HCT116 (cell line): Measurements from ENCODE around the gene ZIC5. TPM values are rescaled to one million over a fixed set of nuclear protein-coding genes. Genes with fewer than 3 reads are reported as not detected.

Experiments
- ATAC-seq: fragments of 200-7000 bp; cut with Tn5 transposase; 2 replicates; pipeline ENCODE4 v1.9.1; 2020; ENCODE audit warnings: mild to moderate bottlenecking, moderate library complexity
- BruUV-seq: library from RNA; stranded (reverse); fragments of 400-500 nt; replicated peaks from 2 replicates; lab custom pipeline; 2021; lab: Mats Ljungman, UMichigan
- CTCF ChIA-PET: fragments of 300-600 bp; sonication (Branson Sonifier 250); formaldehyde crosslinking; loops from one replicate; lab custom pipeline; 2021; ENCODE audit warnings: antibody characterized with exemption; lab: Charles Lee
- POLR2A ChIA-PET: fragments of 300-600, 350-600 bp; sonication (Branson Sonifier 250); formaldehyde crosslinking; loops from one replicate; lab custom pipeline; 2021; ENCODE audit warnings: antibody characterized with exemption; lab: Charles Lee
- RAD21 ChIA-PET, 2 experiments: fragments of 300-600 bp; sonication (Branson Sonifier 250); formaldehyde crosslinking; loops; one replicate each; lab custom pipeline; 2023; ENCODE audit warnings: low total read pairs in 2 of 2; ENCODE audit not compliant: uncharacterized antibody in 2 of 2, unreplicated experiment in 2 of 2, low non-redundant PET in 1 of 2; lab: Charles Lee
- DNase-seq: peaks from one replicate; pipeline ENCODE4 v3.0.0-alpha.2; 2010; ENCODE audit warnings: low read depth, low spot score
- H2AFZ ChIP-seq: fragments of 200-600 bp; shearing (Covaris generic), sonication (generic); 2 replicates; pipeline ENCODE4 v1.6.1; 2017; ENCODE audit warnings: low read depth, mixed run types, mixed read lengths, antibody characterized with exemption, low read length; ENCODE audit not compliant: poor library complexity, severe bottlenecking
- H3K27ac ChIP-seq: 2 replicates; pipeline ENCODE4 v1.5.1; 2012; ENCODE audit warnings: low read depth, low read length
- H3K27me3 ChIP-seq: fragments of 200-600 bp; sonication (generic); 2 replicates; pipeline ENCODE4 v1.6.1; 2016; ENCODE audit warnings: mixed run types, low read length, mixed read lengths; ENCODE audit not compliant: insufficient read depth
- H3K36me3 ChIP-seq, 2 experiments: fragments of 200-500 bp in 1 of 2; fragments of 200-600 bp in 1 of 2; sonication (Bioruptor generic) in 1 of 2; sonication (generic) in 1 of 2; 2 replicates each; pipeline versions ENCODE4 v1.5.1 to v1.6.1; 2014 to 2016; ENCODE audit warnings: low read length in 2 of 2, inconsistent platforms in 1 of 2, mixed read lengths in 1 of 2, mixed run types in 1 of 2; ENCODE audit not compliant: insufficient read depth in 2 of 2, control insufficient read depth in 1 of 2
- H3K4me1 ChIP-seq, 2 experiments: fragments of 200-600 bp in 1 of 2; sonication (generic) in 1 of 2; 2 replicates each; pipeline versions ENCODE4 v1.5.1 to v1.6.1; 2012 to 2017; ENCODE audit warnings: low read length in 2 of 2, inconsistent platforms in 1 of 2, mild to moderate bottlenecking in 1 of 2, mixed read lengths in 1 of 2, mixed run types in 1 of 2, moderate library complexity in 1 of 2; ENCODE audit not compliant: insufficient read depth in 2 of 2, control insufficient read depth in 1 of 2
- H3K4me2 ChIP-seq: fragments of 200-600 bp; sonication (generic); 2 replicates; pipeline ENCODE4 v1.6.1; 2017; ENCODE audit warnings: mixed run types, low read length, mixed read lengths
- H3K4me3 ChIP-seq, 2 experiments: fragments of 200-600 bp in 1 of 2; sonication (generic) in 1 of 2; replicated peaks in 1 of 2; 2 replicates each; pipeline ENCODE4 v1.5.1; 2011 to 2016; ENCODE audit warnings: low read length in 2 of 2, control low read depth in 1 of 2, low read depth in 1 of 2, mild to moderate bottlenecking in 1 of 2, mixed read lengths in 1 of 2, mixed run types in 1 of 2
- H3K79me2 ChIP-seq: fragments of 200-600 bp; sonication (generic); 2 replicates; pipeline ENCODE4 v1.6.1; 2017; ENCODE audit warnings: mild to moderate bottlenecking, mixed run types, low read length, moderate library complexity, mixed read lengths; ENCODE audit not compliant: insufficient read depth
- H3K9ac ChIP-seq: fragments of 200-600 bp; sonication (generic); 2 replicates; pipeline ENCODE4 v1.6.1; 2016; ENCODE audit warnings: low read length, mixed read lengths
- H3K9me2 ChIP-seq: fragments of 200-600 bp; sonication (generic), shearing (Covaris generic); 2 replicates; pipeline ENCODE4 v1.6.1; 2017; ENCODE audit warnings: mixed run types, mild to moderate bottlenecking, moderate library complexity; ENCODE audit not compliant: insufficient read depth
- H3K9me3 ChIP-seq, 2 experiments: fragments of 200-500 bp in 1 of 2; fragments of 200-600 bp in 1 of 2; sonication (Bioruptor generic) in 1 of 2; sonication (generic) in 1 of 2; 2 replicates each; pipeline ENCODE4 v1.6.1; 2014 to 2017; ENCODE audit warnings: low read length in 2 of 2, mixed read lengths in 2 of 2, inconsistent platforms in 1 of 2, low read depth in 1 of 2, mild to moderate bottlenecking in 1 of 2, mixed run types in 1 of 2, moderate library complexity in 1 of 2; ENCODE audit not compliant: control insufficient read depth in 1 of 2, insufficient read depth in 1 of 2
- H4K20me1 ChIP-seq: fragments of 200-600 bp; sonication (generic), shearing (Covaris generic); 2 replicates; pipeline ENCODE4 v1.6.1; 2017; ENCODE audit warnings: mixed run types, mild to moderate bottlenecking, moderate library complexity; ENCODE audit not compliant: insufficient read depth
- CBX3 ChIP-seq: IDR thresholded peaks from 2 replicates; pipeline ENCODE4 v1.6.1; 2012; ENCODE audit warnings: low read depth
- ELF1 ChIP-seq: IDR thresholded peaks from 2 replicates; pipeline ENCODE4 v1.6.1; 2012; ENCODE audit warnings: low read depth, borderline replicate concordance
- EZH2 ChIP-seq: fragments of 200-600 bp; sonication (generic); IDR thresholded peaks from 2 replicates; pipeline ENCODE4 v1.6.1; 2017; ENCODE audit warnings: antibody characterized with exemption, mixed run types
- EZH2phosphoT487 ChIP-seq: fragments of 200-600 bp; IDR thresholded peaks from 2 replicates; pipeline ENCODE4 v1.6.1; 2018; ENCODE audit warnings: antibody characterized with exemption, borderline replicate concordance
- MAX ChIP-seq: IDR thresholded peaks from 2 replicates; pipeline ENCODE4 v1.6.1; 2012
- POLR2A ChIP-seq: IDR thresholded peaks from 2 replicates; pipeline ENCODE4 v1.7.0; 2011; ENCODE audit warnings: borderline replicate concordance; ENCODE audit not compliant: insufficient read depth, insufficient read length; ENCODE audit errors: extremely low read depth
- POLR2AphosphoS5 ChIP-seq: IDR thresholded peaks from 2 replicates; pipeline ENCODE4 v1.6.1; 2011; ENCODE audit warnings: mild to moderate bottlenecking, low read depth, low read length, moderate library complexity
- REST ChIP-seq: IDR thresholded peaks from 2 replicates; pipeline ENCODE4 v1.6.1; 2012; ENCODE audit warnings: low read depth
- SP1 ChIP-seq: IDR thresholded peaks from 2 replicates; pipeline ENCODE4 v1.6.1; 2012; ENCODE audit warnings: low read depth
- YY1 ChIP-seq: IDR thresholded peaks from 2 replicates; pipeline ENCODE4 v1.6.1; 2011; ENCODE audit warnings: low read length, low read depth, moderate library complexity, mild to moderate bottlenecking; ENCODE audit not compliant: insufficient replicate concordance; ENCODE audit errors: extremely low read depth
- ZBTB33 ChIP-seq: IDR thresholded peaks from 2 replicates; pipeline ENCODE4 v1.6.1; 2011; ENCODE audit warnings: mild to moderate bottlenecking, low read length, moderate library complexity; ENCODE audit not compliant: insufficient replicate concordance; ENCODE audit errors: extremely low read depth
- ZFX ChIP-seq: fragments of 450-650 bp; IDR thresholded peaks from 2 replicates; pipeline ENCODE4 v1.6.1; 2017
- intact Hi-C: fragments of 100-400 bp; cut with micrococcal nuclease; formaldehyde crosslinking; loops from 2 replicates; pipeline ENCODE4 v1.10.0; 2022
- total RNA-seq: library from RNA; stranded (reverse); gene quantifications from one replicate; pipeline ENCODE4 v1.2.1, GENCODE V29; 2021; ENCODE audit not compliant: unreplicated experiment
- TF ChIP-seq, protein P1 (sequence below): IDR thresholded peaks from 2 replicates; pipeline ENCODE4 v1.6.1; 2012

ZIC5 gene
- total RNA-seq, 1 experiment from 2014 or later = 10.3 TPM

DNA sequence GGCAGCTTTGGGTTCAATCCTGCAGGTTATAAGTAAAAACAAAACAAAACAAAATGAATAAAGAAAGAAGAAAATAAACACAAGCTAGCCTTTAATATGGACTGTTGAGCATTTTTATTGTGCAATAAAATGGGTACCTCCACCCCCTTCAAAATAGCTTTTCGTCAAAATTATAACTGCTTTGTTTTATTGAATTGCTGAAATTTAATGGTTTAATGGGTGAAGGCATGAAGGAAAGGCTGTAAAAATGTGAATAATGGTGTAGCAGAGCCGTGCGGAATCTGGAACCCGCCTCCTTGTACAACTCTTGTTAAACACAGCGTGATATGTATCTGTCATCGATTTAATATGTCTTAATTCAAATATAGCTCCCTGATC, 2.2 kb upstream of the ZIC5 start:
- ChIA-PET POLR2A (no interaction called here), RAD21 (no interaction called here), CTCF (interaction anchor here (1.4 kb wide), 1 partner anchor 541 kb away, joined by 3 read pairs; no protein-coding TSS in a partner anchor)
- Histone ChIP-seq H3K4me2 (no peak overlapping the region), H3K4me3 (no peak overlapping the region), H2AFZ (no peak overlapping the region), H3K27ac (no peak overlapping the region), H3K9me3 (no peaks in the 10 kb centered on the region), H3K4me1 (peaks cover 5 to 15% of the 10 kb centered on the region in 2 experiments; a peak in 3 of 4 replicates), H3K79me2 (peaks cover 13% of the 10 kb centered on the region), H3K36me3 (no peaks in the 10 kb centered on the region; a peak in 2 of 4 replicates), H4K20me1 (no peaks in the 10 kb centered on the region), H3K27me3 (no peaks in the 10 kb centered on the region), H3K9me2 (no peaks in the 10 kb centered on the region), H3K9ac (no peak overlapping the region)
- no peak for TF ChIP-seq CBX3
- no peak for TF ChIP-seq ZFX
- BruUV-seq = no TSS peak
- intact Hi-C loops = loop anchor here (5.0 kb wide), 1 partner anchor 269 kb away; no protein-coding TSS in a partner anchor
- ATAC-seq = no peak
- DNase-seq = no peak

DNA sequence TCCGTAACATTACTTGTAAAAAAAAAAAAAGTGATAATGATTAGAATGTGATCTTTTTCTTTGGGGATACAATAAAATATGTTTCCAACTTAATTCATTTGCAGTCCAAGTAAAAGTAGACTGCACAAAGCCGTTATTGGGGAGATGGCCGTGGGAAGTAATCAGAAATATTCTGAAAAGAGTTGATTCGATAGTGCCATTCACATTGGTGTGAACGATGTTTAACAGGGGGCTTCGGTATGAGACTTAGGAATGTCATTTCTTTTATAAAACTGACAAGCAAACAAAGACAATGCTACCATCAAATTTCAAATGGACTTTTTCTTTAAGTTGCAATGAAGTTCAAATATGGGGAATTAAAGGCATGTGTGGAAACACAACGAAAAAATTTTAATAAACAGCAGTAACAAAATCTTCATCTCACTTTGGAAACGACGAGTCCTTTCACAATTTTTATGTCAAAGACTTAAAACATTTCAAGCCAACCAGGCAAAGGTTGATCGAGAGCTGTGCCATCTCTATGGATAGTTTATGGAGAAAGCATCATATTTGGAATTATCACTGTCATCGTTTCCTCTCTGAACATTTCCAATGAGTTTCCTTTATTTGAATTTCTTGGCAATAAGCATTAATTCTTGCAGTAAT, 1.7 kb upstream of the ZIC5 start:
- ChIA-PET POLR2A (no interaction called here), RAD21 (no interaction called here), CTCF (interaction anchor here (1.4 kb wide), 1 partner anchor 542 kb away, joined by 3 read pairs; no protein-coding TSS in a partner anchor)
- ATAC-seq (no peak), DNase-seq (no peak)
- Histone ChIP-seq H3K36me3 (no peaks in the 10 kb centered on the region; a peak in 2 of 4 replicates), H3K27ac (no peak overlapping the region), H3K4me3 (no peak overlapping the region), H3K27me3 (no peaks in the 10 kb centered on the region), H3K79me2 (peaks cover 18% of the 10 kb centered on the region), H3K9ac (no peak overlapping the region), H3K4me1 (peaks cover 4 to 19% of the 10 kb centered on the region in 2 experiments; a peak in 3 of 4 replicates), H3K9me3 (no peaks in the 10 kb centered on the region), H3K9me2 (no peaks in the 10 kb centered on the region), H4K20me1 (no peaks in the 10 kb centered on the region), H2AFZ (no peak overlapping the region), H3K4me2 (no peak overlapping the region)
- no TSS peak for BruUV-seq
- intact Hi-C loops = loop anchor here (5.0 kb wide), 1 partner anchor 269 kb away; no protein-coding TSS in a partner anchor
- TF ChIP-seq MAX (no peak), EZH2 (no peak), YY1 (no peak), SP1 (no peak), POLR2AphosphoS5 (no peak), POLR2A (no peak), CBX3 (no peak), ZBTB33 (no peak), REST (no peak), EZH2phosphoT487 (no peak), ZFX (no peak), ELF1 (no peak)
- TF ChIP-seq, protein P1, sequence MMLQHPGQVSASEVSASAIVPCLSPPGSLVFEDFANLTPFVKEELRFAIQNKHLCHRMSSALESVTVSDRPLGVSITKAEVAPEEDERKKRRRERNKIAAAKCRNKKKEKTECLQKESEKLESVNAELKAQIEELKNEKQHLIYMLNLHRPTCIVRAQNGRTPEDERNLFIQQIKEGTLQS = no peak
